H1 (cell line): ENCODE data around the gene TAF11L3. TPM values are rescaled to one million over a fixed set of nuclear protein-coding genes. Genes with fewer than 3 reads are reported as not detected.
"Not testable (repeated sequence)": the region's sequence is repeated elsewhere in the genome, so short reads cannot be mapped to it uniquely, and the experiment has no call there.

Experiments used
- CTCF ChIA-PET: fragments of 300-600 bp; sonication (Branson Sonifier 250); formaldehyde crosslinking; loops from one replicate; lab custom pipeline; 2021; ENCODE audit not compliant: partially characterized antibody; lab: Charles Lee
- POLR2A ChIA-PET: fragments of 300-600 bp; sonication (Branson Sonifier 250); formaldehyde crosslinking; loops from one replicate; lab custom pipeline; 2021; ENCODE audit warnings: inconsistent platforms; ENCODE audit not compliant: partially characterized antibody; lab: Charles Lee
- DNase-seq, 2 experiments: peaks; one replicate each; pipeline versions ENCODE4 v3.0.0 to v3.0.0-alpha.2; 2010 to 2022; ENCODE audit warnings: low spot score in 2 of 2, low read depth in 1 of 2, mixed read lengths in 1 of 2
- FAIRE-seq: peaks from 2 replicates; lab custom pipeline; 2011; peaks lifted over from hg19 to GRCh38; lab: Jason Lieb, UNC
- H2AFZ ChIP-seq: 2 replicates; pipeline ENCODE4 v1.8.1; 2012; ENCODE audit warnings: low read length, inconsistent platforms
- H2AK5ac ChIP-seq: 2 replicates; pipeline ENCODE4 v1.6.1; 2013; ENCODE audit warnings: low read depth, low read length
- H2BK120ac ChIP-seq: replicated peaks from 2 replicates; pipeline ENCODE3; 2013; ENCODE audit warnings: low read depth, low read length, inconsistent platforms
- H2BK12ac ChIP-seq: 2 replicates; pipeline ENCODE4 v1.6.1; 2013; ENCODE audit warnings: low read depth, low read length
- H2BK15ac ChIP-seq: 2 replicates; pipeline ENCODE4 v1.6.1; 2013; ENCODE audit warnings: low read length
- H2BK20ac ChIP-seq: 2 replicates; pipeline ENCODE4 v1.6.1; 2013; ENCODE audit warnings: low read length
- H2BK5ac ChIP-seq: 2 replicates; pipeline ENCODE4 v1.6.1; 2013; ENCODE audit warnings: low read depth, low read length
- H3K14ac ChIP-seq: 2 replicates; pipeline ENCODE4 v1.6.1; 2013; ENCODE audit warnings: inconsistent platforms; ENCODE audit not compliant: insufficient read length
- H3K18ac ChIP-seq: 2 replicates; pipeline ENCODE4 v1.6.1; 2013; ENCODE audit warnings: low read length; ENCODE audit errors: extremely low read depth
- H3K23ac ChIP-seq: 2 replicates; pipeline ENCODE4 v1.6.1; 2013; ENCODE audit warnings: inconsistent platforms; ENCODE audit not compliant: insufficient read length
- H3K23me2 ChIP-seq: 2 replicates; pipeline ENCODE4 v1.6.1; 2013; ENCODE audit warnings: low read depth, low read length
- H3K27ac ChIP-seq: 2 replicates; pipeline ENCODE4 v1.6.1; 2011; ENCODE audit warnings: low read depth, low read length, inconsistent platforms
- H3K27me3 ChIP-seq, 4 experiments: replicated peaks in 1 of 4; 1 replicate in 1 of 4; 2 replicates in 3 of 4; pipeline versions ENCODE4 v1.6.1 to v1.8.1; 2011 to 2013; ENCODE audit warnings: low read length in 3 of 4, mild to moderate bottlenecking in 3 of 4, inconsistent platforms in 2 of 4, mixed read lengths in 2 of 4, moderate library complexity in 1 of 4; ENCODE audit not compliant: control insufficient read depth in 3 of 4, insufficient read depth in 3 of 4; ENCODE audit errors: extremely low read depth in 1 of 4
- H3K36me3 ChIP-seq, 4 experiments: 2 replicates each; pipeline versions ENCODE4 v1.6.1 to v1.8.1; 2011 to 2013; ENCODE audit warnings: mild to moderate bottlenecking in 4 of 4, low read length in 3 of 4, moderate library complexity in 2 of 4, control low read depth in 1 of 4, inconsistent platforms in 1 of 4; ENCODE audit not compliant: insufficient read depth in 4 of 4, control insufficient read depth in 2 of 4
- H3K4ac ChIP-seq: replicated peaks from 2 replicates; pipeline ENCODE3; 2013; ENCODE audit warnings: low read length, low read depth, mixed read lengths, inconsistent platforms; ENCODE audit not compliant: insufficient read length
- H3K4me1 ChIP-seq, 4 experiments: replicated peaks in 1 of 4; 1 replicate in 1 of 4; 2 replicates in 3 of 4; pipeline versions ENCODE4 v1.6.1 to v1.8.1; 2011 to 2013; ENCODE audit warnings: low read length in 3 of 4, inconsistent platforms in 2 of 4, mixed read lengths in 1 of 4; ENCODE audit not compliant: insufficient read depth in 4 of 4, control insufficient read depth in 3 of 4
- H3K4me2 ChIP-seq, 2 experiments: 2 replicates each; pipeline versions ENCODE4 v1.6.1 to v1.8.1; 2011 to 2013; ENCODE audit warnings: low read depth in 2 of 2, low read length in 2 of 2, control low read depth in 1 of 2, inconsistent platforms in 1 of 2, mild to moderate bottlenecking in 1 of 2; ENCODE audit not compliant: insufficient read depth in 1 of 2
- H3K4me3 ChIP-seq, 4 experiments: fragments of 200-600, 300-600 bp in 1 of 4; sonication (generic), shearing (Covaris generic), sonication (Bioruptor Twin) in 1 of 4; 2 replicates each; pipeline versions ENCODE4 v1.5.1 to v1.8.1; 2011 to 2016; ENCODE audit warnings: low read length in 4 of 4, low read depth in 3 of 4, control low read depth in 2 of 4, inconsistent platforms in 2 of 4, mild to moderate bottlenecking in 2 of 4, mixed read lengths in 1 of 4, moderate library complexity in 1 of 4; ENCODE audit not compliant: insufficient read depth in 2 of 4; ENCODE audit errors: extremely low read depth in 1 of 4
- H3K56ac ChIP-seq: replicated peaks from 2 replicates; pipeline ENCODE3; 2013; ENCODE audit warnings: low read depth, mild to moderate bottlenecking, mixed read lengths, low read length, inconsistent platforms; ENCODE audit not compliant: insufficient read length
- H3K79me1 ChIP-seq: 2 replicates; pipeline ENCODE4 v1.6.1; 2013; ENCODE audit warnings: low read depth, low read length, control low read depth
- H3K79me2 ChIP-seq, 2 experiments: 2 replicates each; pipeline versions ENCODE4 v1.6.1 to v1.8.1; 2012 to 2013; ENCODE audit warnings: low read length in 2 of 2, mild to moderate bottlenecking in 2 of 2, inconsistent platforms in 1 of 2; ENCODE audit not compliant: insufficient read depth in 2 of 2, control insufficient read depth in 1 of 2
- H3K9ac ChIP-seq, 4 experiments: replicated peaks in 1 of 4; 1 replicate in 1 of 4; 2 replicates in 3 of 4; pipeline versions ENCODE4 v1.6.1 to v1.8.1; 2011 to 2013; ENCODE audit warnings: low read depth in 3 of 4, low read length in 3 of 4, control low read depth in 2 of 4, mild to moderate bottlenecking in 2 of 4, moderate library complexity in 2 of 4, inconsistent platforms in 1 of 4; ENCODE audit errors: extremely low read depth in 1 of 4
- H3K9me3 ChIP-seq, 2 experiments: 2 replicates each; pipeline versions ENCODE4 v1.6.1 to v1.8.1; 2012 to 2013; ENCODE audit warnings: mild to moderate bottlenecking in 2 of 2, moderate library complexity in 2 of 2, control low read depth in 1 of 2, inconsistent platforms in 1 of 2, low read depth in 1 of 2, low read length in 1 of 2, mixed read lengths in 1 of 2; ENCODE audit not compliant: insufficient read depth in 2 of 2
- H4K20me1 ChIP-seq, 2 experiments: replicated peaks in 1 of 2; 2 replicates each; pipeline versions ENCODE3 to v1.8.1; 2011 to 2013; ENCODE audit warnings: inconsistent platforms in 2 of 2, low read length in 2 of 2, mild to moderate bottlenecking in 1 of 2; ENCODE audit not compliant: insufficient read depth in 2 of 2, control insufficient read depth in 1 of 2
- H4K5ac ChIP-seq: 2 replicates; pipeline ENCODE4 v1.6.1; 2013; ENCODE audit warnings: low read length, low read depth, mixed read lengths, inconsistent platforms; ENCODE audit not compliant: insufficient read length
- H4K8ac ChIP-seq: 2 replicates; pipeline ENCODE4 v1.8.0; 2013; ENCODE audit warnings: mild to moderate bottlenecking, moderate library complexity, low read length, inconsistent platforms; ENCODE audit not compliant: insufficient read depth; ENCODE audit errors: extremely low read depth
- H4K91ac ChIP-seq: replicated peaks from 2 replicates; pipeline ENCODE3; 2013; ENCODE audit warnings: low read length, mixed read lengths, inconsistent platforms; ENCODE audit not compliant: insufficient read length
- polyA plus RNA-seq, 7 experiments: library from polyadenylated mRNA; depleted of rRNA in 3 of 7; stranded (reverse) in 5 of 7; unstranded in 2 of 7; fragments of >200 nt in 5 of 7; fragments of 200-250 nt in 2 of 7; gene quantifications; 1 replicate in 5 of 7; 2 replicates in 1 of 7; 4 replicates in 1 of 7; pipeline versions ENCODE4 v1.2.1 to v1.2.3, GENCODE V29; 2011 to 2013; ENCODE audit warnings: missing spikeins in 2 of 7, mixed read lengths in 2 of 7
- total RNA-seq: library from RNA; stranded (reverse); fragmentation: NEBNext Ultra II Directional; extraction: Animal tissue kit (Norgen Biotek cat#: 25700); gene quantifications from 2 replicates; pipeline ENCODE4 v1.2.1, GENCODE V29; 2021

TAF11L3 gene
- total and polyA plus RNA-seq, 2 of the 8 experiments (the other 6 are each of a cell fraction or from before 2014, with no cell fraction given) = not detected

DNA sequence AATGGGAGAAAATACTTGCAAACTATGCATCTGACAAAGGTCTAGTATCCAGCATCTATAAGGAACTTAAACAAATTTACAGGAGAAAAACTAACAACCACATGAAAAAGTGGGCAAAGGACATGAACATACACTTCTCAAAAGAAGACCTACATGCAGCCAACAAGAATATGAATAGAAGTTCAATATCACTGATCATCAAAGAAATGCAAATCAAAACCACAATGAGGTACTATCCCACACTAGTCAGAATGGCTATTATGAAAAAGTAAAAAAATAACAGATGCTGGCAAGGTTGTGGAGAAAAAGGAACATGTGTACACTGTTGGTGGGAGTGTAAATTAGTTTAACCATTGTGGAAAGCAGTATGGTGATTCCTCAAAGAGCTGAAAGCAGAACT, 43.1 kb upstream of the TAF11L3 start:
- H3K79me2 ChIP-seq, FAIRE-seq, H3K27me3 ChIP-seq, H3K23ac ChIP-seq, H2BK20ac ChIP-seq, H3K4me1 ChIP-seq, H3K4ac ChIP-seq, H3K79me1 ChIP-seq, H4K20me1 ChIP-seq, H3K9me3 ChIP-seq, H3K27ac ChIP-seq, H3K36me3 ChIP-seq, H3K56ac ChIP-seq, DNase-seq, POLR2A ChIA-PET, H2BK15ac ChIP-seq, H2BK5ac ChIP-seq, H3K18ac ChIP-seq, H2BK12ac ChIP-seq, H3K4me3 ChIP-seq, H2BK120ac ChIP-seq, H4K8ac ChIP-seq, H3K9ac ChIP-seq, H3K14ac ChIP-seq, H3K23me2 ChIP-seq, H4K5ac ChIP-seq, H4K91ac ChIP-seq, H2AFZ ChIP-seq, H3K4me2 ChIP-seq, H2AK5ac ChIP-seq: not testable (repeated sequence)
- CTCF ChIA-PET = interaction anchor here (1.0 kb wide), 1 partner anchor 259 kb away, joined by 4 read pairs; no protein-coding TSS in a partner anchor
